SU-DHL-6 (cell line): ENCODE measurements around the gene OR11H1.
"Not testable (repeated sequence)": the region's sequence is repeated elsewhere in the genome, so short reads cannot be mapped to it uniquely, and the experiment has no call there.

Source experiments
- H2AFZ ChIP-seq: fragments of 200-600 bp; sonication (generic); 2 replicates; pipeline ENCODE4 v1.6.1; 2014; ENCODE audit warnings: low read depth, mild to moderate bottlenecking, moderate library complexity, mixed read lengths, antibody characterized with exemption, low read length; ENCODE audit not compliant: severe bottlenecking
- H3F3A ChIP-seq: fragments of 200-600 bp; shearing (Covaris generic); 2 replicates; pipeline ENCODE4 v1.6.0; 2016; ENCODE audit warnings: antibody characterized with exemption, mild to moderate bottlenecking; ENCODE audit not compliant: insufficient read depth
- H3K27ac ChIP-seq: fragments of 200-600 bp; sonication (generic); 2 replicates; pipeline ENCODE4 v1.5.1; 2016; ENCODE audit warnings: low read depth, mild to moderate bottlenecking, low read length, moderate library complexity, mixed read lengths
- H3K27me3 ChIP-seq: fragments of 200-600 bp; sonication (generic), shearing (Covaris generic); 2 replicates; pipeline ENCODE4 v1.6.0; 2014; ENCODE audit warnings: mild to moderate bottlenecking, low read length
- H3K36me3 ChIP-seq: fragments of 200-600 bp; sonication (generic); 2 replicates; pipeline ENCODE4 v1.6.1; 2014; ENCODE audit warnings: mild to moderate bottlenecking, low read length, mixed read lengths
- H3K4me2 ChIP-seq: fragments of 300-600, 200-600 bp; shearing (Covaris generic), sonication (generic); 2 replicates; pipeline ENCODE4 v1.6.0; 2014; ENCODE audit warnings: low read length, low read depth, mild to moderate bottlenecking; ENCODE audit not compliant: poor library complexity, severe bottlenecking
- H3K4me3 ChIP-seq: fragments of 200-600 bp; sonication (generic); 2 replicates; pipeline ENCODE4 v1.5.1; 2014; ENCODE audit warnings: antibody characterized with exemption, low read length, mild to moderate bottlenecking, mixed read lengths; ENCODE audit not compliant: insufficient read depth, poor library complexity, severe bottlenecking
- H3K79me2 ChIP-seq: fragments of 200-600 bp; sonication (generic); 2 replicates; pipeline ENCODE4 v1.6.1; 2014; ENCODE audit warnings: mild to moderate bottlenecking, low read length, moderate library complexity; ENCODE audit not compliant: insufficient read depth
- H3K9ac ChIP-seq: fragments of 200-600 bp; sonication (generic); 2 replicates; pipeline ENCODE4 v1.7.0; 2014; ENCODE audit warnings: mild to moderate bottlenecking, low read length
- H3K9me2 ChIP-seq: fragments of 200-600 bp; sonication (generic); replicated peaks from 2 replicates; pipeline ENCODE4 v1.6.1; 2014; ENCODE audit warnings: low read length; ENCODE audit not compliant: insufficient read depth
- H3K9me3 ChIP-seq: fragments of 200-600 bp; sonication (generic); 2 replicates; pipeline ENCODE4 v1.6.1; 2014; ENCODE audit warnings: low read length, mixed read lengths; ENCODE audit not compliant: insufficient read depth
- H4K20me1 ChIP-seq: fragments of 200-600 bp; sonication (generic); 2 replicates; pipeline ENCODE4 v1.6.1; 2014; ENCODE audit warnings: low read depth, mild to moderate bottlenecking, antibody characterized with exemption, low read length, moderate library complexity, mixed read lengths

Gene OR11H1

GRCh38 chr22:15527892-15528291, at the start of gene OR11H1:
Gene OR11H1, plus strand, starts transcription at chr22:15528192. Its CDS starts 0 bp downstream, at chr22:15528192.
- H3K4me3 ChIP-seq, H3K36me3 ChIP-seq, H3K27me3 ChIP-seq, H3K4me2 ChIP-seq, H4K20me1 ChIP-seq, H3F3A ChIP-seq, H3K9me3 ChIP-seq, H3K27ac ChIP-seq, H3K79me2 ChIP-seq, H3K9ac ChIP-seq, H2AFZ ChIP-seq, H3K9me2 ChIP-seq: not testable (repeated sequence)

- H3K4me3 ChIP-seq, H3K36me3 ChIP-seq, H3K9me3 ChIP-seq, H3K79me2 ChIP-seq, H4K20me1 ChIP-seq, H2AFZ ChIP-seq, H3K9ac ChIP-seq, H3F3A ChIP-seq, H3K4me2 ChIP-seq, H3K27ac ChIP-seq, H3K27me3 ChIP-seq, H3K9me2 ChIP-seq: not testable (repeated sequence)
Measured at GRCh38 chr22:15509967-15510366, 18.0 kb upstream of the OR11H1 start.

- H3K9ac ChIP-seq, H3K9me3 ChIP-seq, H3K36me3 ChIP-seq, H3K4me2 ChIP-seq, H2AFZ ChIP-seq, H3F3A ChIP-seq, H3K9me2 ChIP-seq, H3K27ac ChIP-seq, H4K20me1 ChIP-seq, H3K27me3 ChIP-seq, H3K79me2 ChIP-seq, H3K4me3 ChIP-seq: not testable (repeated sequence)
Measured at GRCh38 chr22:15515896-15516295, 12.1 kb upstream of the OR11H1 start.

- H3K27me3 ChIP-seq, H3K4me3 ChIP-seq, H3K9me2 ChIP-seq, H4K20me1 ChIP-seq, H3K4me2 ChIP-seq, H3F3A ChIP-seq, H3K9me3 ChIP-seq, H2AFZ ChIP-seq, H3K79me2 ChIP-seq, H3K27ac ChIP-seq, H3K9ac ChIP-seq, H3K36me3 ChIP-seq: not testable (repeated sequence)
Measured at GRCh38 chr22:15553767-15554166, 25.8 kb downstream of the OR11H1 start.

GRCh38 chr22:15563461-15563860, 35.5 kb downstream of the OR11H1 start:
- H3K79me2 ChIP-seq, H4K20me1 ChIP-seq, H2AFZ ChIP-seq, H3K36me3 ChIP-seq, H3K27me3 ChIP-seq, H3F3A ChIP-seq, H3K9ac ChIP-seq, H3K9me2 ChIP-seq, H3K4me2 ChIP-seq, H3K9me3 ChIP-seq, H3K27ac ChIP-seq, H3K4me3 ChIP-seq: not testable (repeated sequence)

- not testable (repeated sequence) for H3K27ac ChIP-seq, H3F3A ChIP-seq, H3K9me3 ChIP-seq, H3K79me2 ChIP-seq, H3K4me3 ChIP-seq, H4K20me1 ChIP-seq, H2AFZ ChIP-seq, H3K4me2 ChIP-seq, H3K36me3 ChIP-seq, H3K9ac ChIP-seq, H3K9me2 ChIP-seq, H3K27me3 ChIP-seq
Measured at GRCh38 chr22:15565063-15565462, 37.1 kb downstream of the OR11H1 start.
